SK-N-SH (cell line): ENCODE results near the gene CCDC74A.
"Not testable (repeated sequence)": the region's sequence is repeated elsewhere in the genome, so short reads cannot be mapped to it uniquely, and the experiment has no call there.

Source experiments
- CTCF ChIP-seq: fragments of 200-600 bp; sonication (generic); IDR thresholded peaks from 2 replicates; pipeline ENCODE4 v1.6.1; 2017; ENCODE audit warnings: antibody characterized with exemption, mild to moderate bottlenecking, moderate library complexity
- EP300 ChIP-seq, 2 experiments: IDR thresholded peaks; 2 replicates each; pipeline versions ENCODE4 v1.4.0 to v1.6.1; 2012; ENCODE audit warnings: borderline replicate concordance in 1 of 2, low read depth in 1 of 2, low read length in 1 of 2
- EZH2phosphoT487 ChIP-seq: fragments of 200-600 bp; sonication (generic); IDR thresholded peaks from 2 replicates; pipeline ENCODE4 v1.6.1; 2017; ENCODE audit warnings: low read depth, mixed run types, mild to moderate bottlenecking, antibody characterized with exemption, moderate library complexity, borderline replicate concordance
- GABPA ChIP-seq: IDR thresholded peaks from 2 replicates; pipeline ENCODE4 v1.4.0; 2012; ENCODE audit warnings: low read depth, mild to moderate bottlenecking
- IRF3 ChIP-seq: fragments of 150-350 bp; IDR thresholded peaks from 2 replicates; pipeline ENCODE4 v1.6.1; 2016; ENCODE audit warnings: mild to moderate bottlenecking, low read depth, low read length
- MAX ChIP-seq: IDR thresholded peaks from 2 replicates; pipeline ENCODE4 v1.4.0; 2012; ENCODE audit warnings: low read depth
- POLR2AphosphoS5 ChIP-seq: IDR thresholded peaks from 2 replicates; pipeline ENCODE4 v1.6.1; 2012; ENCODE audit warnings: low read depth, low read length
- RAD21 ChIP-seq: IDR thresholded peaks from 2 replicates; pipeline ENCODE4 v1.6.1; 2012; ENCODE audit warnings: mild to moderate bottlenecking, low read length
- RCOR1 ChIP-seq: fragments of 150-350 bp; IDR thresholded peaks from 2 replicates; pipeline ENCODE4 v1.6.1; 2017; ENCODE audit warnings: antibody characterized with exemption, low read length
- RFX5 ChIP-seq: IDR thresholded peaks from 2 replicates; pipeline ENCODE4 v1.6.1; 2012; ENCODE audit warnings: mild to moderate bottlenecking, improper control_type of control experiment, low read length
- RXRA ChIP-seq: IDR thresholded peaks from 2 replicates; pipeline ENCODE4 v1.4.0; 2012; ENCODE audit warnings: low read depth, mild to moderate bottlenecking, borderline replicate concordance
- TAF1 ChIP-seq: IDR thresholded peaks from 2 replicates; pipeline ENCODE4 v1.6.1; 2012; ENCODE audit warnings: low read depth, mild to moderate bottlenecking, low read length, moderate library complexity, borderline replicate concordance

- not testable (repeated sequence) for TF ChIP-seq RFX5; CTCF; POLR2AphosphoS5; RAD21; GABPA; RCOR1; TAF1; IRF3; RXRA; EP300 (IDR thresholded peaks at IDR 0.05; ENCODE audit: borderline replicate concordance in 1 of 2, low read depth in 1 of 2, low read length in 1 of 2); MAX; EZH2phosphoT487
Observed at GRCh38 chr2:131530626-131531344, 3.1 kb downstream of the CCDC74A start.
